ENCODE measurements around the gene DEFB121. TPM values are rescaled to one million over a fixed set of nuclear protein-coding genes. Genes with fewer than 3 reads are reported as not detected.

Gene DEFB121
- total RNA-seq, 1 experiment from 2014 or later = not detected

- TF ChIP-seq CTCF (conservative IDR thresholded peaks at IDR 0.05; ENCODE audit: low read depth, low read length) (no peak), EZH2 (IDR thresholded peaks at IDR 0.05; ENCODE audit: borderline replicate concordance, low read depth, low read length, poor library complexity, severe bottlenecking) (no peak)
- Histone ChIP-seq H3K4me3 (ENCODE audit: low read depth, low read length, poor library complexity, severe bottlenecking) (no peak overlapping the region), H3K4me1 (ENCODE audit: insufficient read depth, low read length, poor library complexity, severe bottlenecking) (no peaks in the 10 kb centered on the region), H3K27ac (ENCODE audit: low read depth, low read length, poor library complexity, severe bottlenecking) (no peak overlapping the region), H3K36me3 (ENCODE audit: insufficient read depth, low read length, poor library complexity, severe bottlenecking) (no peaks in the 10 kb centered on the region), H3K27me3 (replicated peaks; ENCODE audit: insufficient read depth, low read depth, low read length, poor library complexity) (peaks cover 26% of the 10 kb centered on the region), H3K9me3 (ENCODE audit: low read depth, low read length, poor library complexity, severe bottlenecking) (no peaks in the 10 kb centered on the region)
- intact Hi-C loops (cut with micrococcal nuclease; ENCODE audit: unreplicated experiment) = no loop called here
- DNase-seq (ENCODE audit: low spot score) = no peak
- ChIA-PET CTCF (no interaction called here), POLR2A (ENCODE audit: low non-redundant PET) (no interaction called here)
- no TSS peak for BruUV-seq (replicated peaks)
These were observed 4.0 kb upstream of the DEFB121 start for GRCh38 chr20:31410011-31410410.

GRCh38 chr20:31403886-31404285 lies 2.1 kb downstream of the DEFB121 start:
- DNase-seq (ENCODE audit: low spot score) = no peak
- H3K36me3 ChIP-seq (ENCODE audit: insufficient read depth, low read length, poor library complexity, severe bottlenecking) = no peaks in the 10 kb centered on the region
- no peaks in the 10 kb centered on the region for H3K9me3 ChIP-seq (ENCODE audit: low read depth, low read length, poor library complexity, severe bottlenecking)
- H3K27ac ChIP-seq (ENCODE audit: low read depth, low read length, poor library complexity, severe bottlenecking) = no peak overlapping the region
- no peaks in the 10 kb centered on the region for H3K4me1 ChIP-seq (ENCODE audit: insufficient read depth, low read length, poor library complexity, severe bottlenecking)
- POLR2A ChIA-PET (ENCODE audit: low non-redundant PET) = no interaction called here
- no peak overlapping the region for H3K4me3 ChIP-seq (ENCODE audit: low read depth, low read length, poor library complexity, severe bottlenecking)
- H3K27me3 ChIP-seq (replicated peaks; ENCODE audit: insufficient read depth, low read depth, low read length, poor library complexity) = peaks cover 43% of the 10 kb centered on the region
- CTCF ChIA-PET = no interaction called here
- intact Hi-C loops (cut with micrococcal nuclease; ENCODE audit: unreplicated experiment) = no loop called here
- no peak for TF ChIP-seq CTCF (conservative IDR thresholded peaks at IDR 0.05; ENCODE audit: low read depth, low read length)
- no peak for TF ChIP-seq EZH2 (IDR thresholded peaks at IDR 0.05; ENCODE audit: borderline replicate concordance, low read depth, low read length, poor library complexity, severe bottlenecking)
- no TSS peak for BruUV-seq (replicated peaks)

- H3K27me3 ChIP-seq (replicated peaks; ENCODE audit: insufficient read depth, low read depth, low read length, poor library complexity) = peaks cover 13% of the 10 kb centered on the region
- no TSS peak for BruUV-seq (replicated peaks)
- H3K36me3 ChIP-seq (ENCODE audit: insufficient read depth, low read length, poor library complexity, severe bottlenecking) = no peaks in the 10 kb centered on the region
- DNase-seq (ENCODE audit: low spot score) = no peak
- H3K4me3 ChIP-seq (ENCODE audit: low read depth, low read length, poor library complexity, severe bottlenecking) = no peak overlapping the region
- intact Hi-C loops (cut with micrococcal nuclease; ENCODE audit: unreplicated experiment) = no loop called here
- H3K9me3 ChIP-seq (ENCODE audit: low read depth, low read length, poor library complexity, severe bottlenecking) = no peaks in the 10 kb centered on the region
- H3K27ac ChIP-seq (ENCODE audit: low read depth, low read length, poor library complexity, severe bottlenecking) = no peak overlapping the region
- H3K4me1 ChIP-seq (ENCODE audit: insufficient read depth, low read length, poor library complexity, severe bottlenecking) = no peaks in the 10 kb centered on the region
- TF ChIP-seq CTCF (conservative IDR thresholded peaks at IDR 0.05; ENCODE audit: low read depth, low read length) (no peak), EZH2 (IDR thresholded peaks at IDR 0.05; ENCODE audit: borderline replicate concordance, low read depth, low read length, poor library complexity, severe bottlenecking) (no peak)
- POLR2A ChIA-PET (ENCODE audit: low non-redundant PET) = no interaction called here
- CTCF ChIA-PET = no interaction called here
These were observed 11.1 kb downstream of the DEFB121 start for GRCh38 chr20:31394900-31395299.

Data from A673 (cell line).